CD14-positive monocyte (primary cell): Measurements from ENCODE around the gene BTBD19. TPM values are rescaled to one million over a fixed set of nuclear protein-coding genes. Genes with fewer than 3 reads are reported as not detected.
A peak's percentile ranks its signal among the peaks of the same experiment; 100 is the strongest.
"Not testable (repeated sequence)": the region's sequence is repeated elsewhere in the genome, so short reads cannot be mapped to it uniquely, and the experiment has no call there.

Experiments
- DNase-seq, 3 donors: peaks; one replicate each; pipeline ENCODE4 v3.0.0-alpha.2; 2011 to 2022
- H2AFZ ChIP-seq: 2 replicates; pipeline ENCODE4 v1.6.0; 2012; ENCODE audit warnings: mild to moderate bottlenecking, low read depth, low read length, inconsistent platforms; ENCODE audit not compliant: insufficient read depth, poor library complexity, severe bottlenecking
- H3K27ac ChIP-seq, 2 donors: 1 replicate in 1 of 2; 2 replicates in 1 of 2; pipeline ENCODE4 v1.5.1; 2012 to 2013; ENCODE audit warnings: low read length in 2 of 2, control low read depth in 1 of 2, inconsistent platforms in 1 of 2, low read depth in 1 of 2, mild to moderate bottlenecking in 1 of 2
- H3K27me3 ChIP-seq, 2 donors: one replicate each; pipeline versions ENCODE4 v1.6.0 to v1.6.1; 2011 to 2013; ENCODE audit warnings: low read length in 2 of 2; ENCODE audit not compliant: control insufficient read depth in 2 of 2, insufficient read depth in 2 of 2
- H3K36me3 ChIP-seq, 2 donors: replicated peaks in 1 of 2; 1 replicate in 1 of 2; 2 replicates in 1 of 2; pipeline versions ENCODE4 v1.5.1 to v1.6.1; 2012 to 2013; ENCODE audit warnings: low read length in 2 of 2, control low read depth in 1 of 2, inconsistent platforms in 1 of 2, mild to moderate bottlenecking in 1 of 2; ENCODE audit not compliant: insufficient read depth in 2 of 2, control insufficient read depth in 1 of 2
- H3K4me1 ChIP-seq, 2 donors: 1 replicate in 1 of 2; 2 replicates in 1 of 2; pipeline versions ENCODE4 v1.5.1 to v1.6.1; 2012 to 2013; ENCODE audit warnings: low read length in 2 of 2, control low read depth in 1 of 2, inconsistent platforms in 1 of 2, mild to moderate bottlenecking in 1 of 2, moderate library complexity in 1 of 2; ENCODE audit not compliant: insufficient read depth in 2 of 2, control insufficient read depth in 1 of 2
- H3K4me2 ChIP-seq: replicated peaks from 2 replicates; pipeline ENCODE3; 2012; ENCODE audit warnings: low read length, moderate library complexity, mild to moderate bottlenecking; ENCODE audit not compliant: poor library complexity, severe bottlenecking; ENCODE audit errors: extremely low read depth
- H3K4me3 ChIP-seq, 3 experiments: fragments of 200-600 bp in 1 of 3; sonication (generic) in 1 of 3; replicated peaks in 1 of 3; 1 replicate in 2 of 3; 2 replicates in 1 of 3; pipeline ENCODE4 v1.5.1; 2011 to 2013; ENCODE audit warnings: low read length in 3 of 3, mild to moderate bottlenecking in 3 of 3, control low read depth in 2 of 3, low read depth in 2 of 3, inconsistent platforms in 1 of 3, moderate library complexity in 1 of 3
- H3K79me2 ChIP-seq: 2 replicates; pipeline ENCODE4 v1.6.0; 2012; ENCODE audit warnings: mild to moderate bottlenecking, control low read depth, inconsistent platforms, low read length, moderate library complexity; ENCODE audit not compliant: insufficient read depth
- H3K9ac ChIP-seq: 2 replicates; pipeline ENCODE4 v1.6.0; 2017; ENCODE audit warnings: low read length, mild to moderate bottlenecking; ENCODE audit not compliant: insufficient read depth, poor library complexity, severe bottlenecking
- H3K9me3 ChIP-seq, 2 donors: replicated peaks in 1 of 2; 1 replicate in 1 of 2; 2 replicates in 1 of 2; pipeline versions ENCODE4 v1.5.1 to v1.6.1; 2012 to 2013; ENCODE audit warnings: low read length in 2 of 2, control low read depth in 1 of 2; ENCODE audit not compliant: control insufficient read depth in 1 of 2, insufficient read depth in 1 of 2
- H4K20me1 ChIP-seq: 2 replicates; pipeline ENCODE4 v1.6.0; 2012; ENCODE audit warnings: mild to moderate bottlenecking, low read length, control low read depth, moderate library complexity; ENCODE audit not compliant: insufficient read depth
- H3K27ac Mint-ChIP-seq, 7 donors: one replicate each; pipeline ENCODE4 v1.8.0; 2020; ENCODE audit warnings: mild to moderate bottlenecking in 7 of 7, mixed read lengths in 7 of 7, moderate library complexity in 6 of 7, inconsistent platforms in 2 of 7
- H3K27me3 Mint-ChIP-seq, 3 donors: one replicate each; pipeline ENCODE4 v1.8.0; 2021 to 2022; ENCODE audit warnings: low read depth in 3 of 3, mild to moderate bottlenecking in 3 of 3, mixed read lengths in 3 of 3, moderate library complexity in 3 of 3, inconsistent platforms in 1 of 3
- H3K36me3 Mint-ChIP-seq, 2 donors: one replicate each; pipeline ENCODE4 v1.8.0; 2020; ENCODE audit warnings: mixed read lengths in 2 of 2, inconsistent platforms in 1 of 2, mild to moderate bottlenecking in 1 of 2
- H3K4me1 Mint-ChIP-seq: one replicate; pipeline ENCODE4 v1.8.0; 2020; ENCODE audit warnings: mild to moderate bottlenecking, mixed read lengths
- H3K4me3 Mint-ChIP-seq, 2 donors: one replicate each; pipeline ENCODE4 v1.8.0; 2020; ENCODE audit warnings: mild to moderate bottlenecking in 2 of 2, mixed read lengths in 2 of 2, moderate library complexity in 1 of 2
- H3K9me3 Mint-ChIP-seq, 7 donors: one replicate each; pipeline ENCODE4 v1.8.0; 2020 to 2022; ENCODE audit warnings: mixed read lengths in 7 of 7, mild to moderate bottlenecking in 6 of 7, moderate library complexity in 6 of 7, inconsistent platforms in 2 of 7
- CTCF ChIP-seq: fragments of 200-600 bp; IDR thresholded peaks from one replicate; pipeline ENCODE4 v1.8.0; 2022; ENCODE audit warnings: antibody characterized with exemption, mild to moderate bottlenecking
- WGBS: methylation state at CpG from one replicate; pipeline ENCODE4 v1.1.5; 2013; ENCODE audit warnings: missing lambda C conversion rate; ENCODE audit not compliant: insufficient coverage; 5-methylcytosine and 5-hydroxymethylcytosine counted together
- intact Hi-C, 2 donors: fragments of 100-400 bp; cut with micrococcal nuclease; formaldehyde crosslinking; loops; one replicate each; pipeline versions ENCODE4 v1.15.0 to v1.15.1; 2023
- polyA plus RNA-seq, 3 donors: library from polyadenylated mRNA; depleted of rRNA in 1 of 3; unstranded in 2 of 3; stranded (reverse) in 1 of 3; fragments of 300-500 nt in 2 of 3; fragments of >200 nt in 1 of 3; fragmentation: Illumina TruSeq in 2 of 3; gene quantifications; 1 replicate in 2 of 3; 2 replicates in 1 of 3; pipeline ENCODE4 v1.2.3, GENCODE V29; 2012 to 2021

BTBD19 gene
- polyA plus RNA-seq, 3 donors = 0.10 to 6.3 (median 0.73) TPM

DNA sequence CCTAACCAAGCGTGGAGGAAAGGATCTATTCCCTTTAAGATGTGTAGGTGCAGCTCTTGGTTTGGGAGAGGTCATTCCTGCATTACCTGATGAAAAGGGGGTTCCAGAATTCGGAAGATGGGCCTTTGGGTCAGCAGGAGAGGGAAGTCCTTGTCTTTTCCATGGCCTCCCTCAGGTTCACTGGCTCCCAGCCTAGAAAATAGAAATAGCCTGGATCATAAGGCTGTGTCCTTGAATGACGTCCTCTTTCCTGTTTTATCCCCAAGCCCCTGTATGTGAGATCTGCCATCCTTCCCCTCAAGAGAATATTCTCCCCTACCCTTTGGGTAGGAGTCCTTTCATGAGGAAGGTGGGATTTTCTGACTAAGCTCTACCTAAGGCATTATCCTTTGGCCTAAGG, 47.4 kb upstream of the BTBD19 start:
- Histone ChIP-seq H3K4me3 (no peak overlapping the region), H2AFZ (no peak overlapping the region), H3K36me3 (peaks cover 64 to 89% of the 10 kb centered on the region in 2 donors), H4K20me1 (no peaks in the 10 kb centered on the region), H3K9ac (no peak overlapping the region), H3K27ac (no peak overlapping the region), H3K4me2 (no peak overlapping the region), H3K27me3 (no peaks in the 10 kb centered on the region), H3K9me3 (no peaks in the 10 kb centered on the region), H3K4me1 (no peaks in the 10 kb centered on the region), H3K79me2 (no peaks in the 10 kb centered on the region)
- Mint-ChIP-seq H3K4me1 (no peaks in the 10 kb centered on the region), H3K27ac (no peak overlapping the region), H3K4me3 (no peak overlapping the region), H3K36me3 (peaks cover 58 to 91% of the 10 kb centered on the region in 2 donors), H3K27me3 (peaks cover 0 to 1% (median 0%) of the 10 kb centered on the region in 3 donors), H3K9me3 (no peaks in the 10 kb centered on the region)
- intact Hi-C loops = no loop called here
- TF ChIP-seq CTCF = no peak
- DNase-seq = no peak
- 100% methylated on average over 2 of the region's 3 CpGs for WGBS

DNA sequence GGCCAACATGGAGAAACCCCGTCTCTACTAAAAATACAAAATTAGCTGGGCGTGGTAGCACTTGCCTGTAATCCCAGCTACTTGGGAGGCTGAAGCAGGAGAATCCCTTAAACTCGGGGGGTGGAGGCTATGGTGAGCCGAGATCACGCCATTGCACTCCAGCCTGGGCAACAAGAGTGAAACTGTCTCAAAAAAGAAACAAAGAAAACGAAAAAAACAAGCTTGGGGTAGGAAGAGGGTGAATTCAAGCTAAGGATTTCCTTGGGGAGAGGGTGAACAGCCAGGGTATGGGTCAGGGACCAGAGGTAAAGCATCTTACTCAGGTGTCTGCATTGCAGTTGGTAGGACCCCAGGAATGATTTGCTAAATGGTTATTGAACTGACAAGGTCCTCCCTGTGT, 41.9 kb upstream of the BTBD19 start:
- 98% methylated on average over 5 of the region's 6 CpGs for WGBS
- H3K4me1 Mint-ChIP-seq, H3K79me2 ChIP-seq, H3K27ac ChIP-seq, H2AFZ ChIP-seq, H3K9me3 ChIP-seq, H3K4me3 ChIP-seq, H3K9ac ChIP-seq, DNase-seq, H3K4me1 ChIP-seq, intact Hi-C loops, H3K9me3 Mint-ChIP-seq, H4K20me1 ChIP-seq, H3K27me3 ChIP-seq, H3K4me3 Mint-ChIP-seq, H3K4me2 ChIP-seq, H3K27me3 Mint-ChIP-seq: not testable (repeated sequence)
- Mint-ChIP-seq H3K27ac (peak overlapping the region in 2 of 7 donors; percentile 15 to 25), H3K36me3 (peaks cover 28 to 67% of the 10 kb centered on the region in 2 donors)
- peaks cover 34 to 68% of the 10 kb centered on the region in 2 donors for H3K36me3 ChIP-seq
